Urinary bladder (tissue), 4 donors: Measurements from ENCODE around the gene YTHDF1. TPM values are rescaled to one million over a fixed set of nuclear protein-coding genes. Genes with fewer than 3 reads are reported as not detected.

Experiments
- DNase-seq: peaks from one replicate; pipeline ENCODE4 v3.0.0-alpha.2; 2015; ENCODE audit errors: extremely low spot score
- H3K27ac ChIP-seq: one replicate; pipeline ENCODE4 v1.5.1; 2013; ENCODE audit warnings: low read depth, mild to moderate bottlenecking, moderate library complexity
- H3K36me3 ChIP-seq: one replicate; pipeline ENCODE4 v1.6.1; 2013; ENCODE audit warnings: mild to moderate bottlenecking, moderate library complexity; ENCODE audit not compliant: insufficient read depth
- H3K4me1 ChIP-seq: one replicate; pipeline ENCODE4 v1.6.1; 2013; ENCODE audit warnings: mild to moderate bottlenecking, moderate library complexity; ENCODE audit not compliant: insufficient read depth
- H3K4me3 ChIP-seq: one replicate; pipeline ENCODE4 v1.5.1; 2013; ENCODE audit warnings: low read depth, low read length
- WGBS: extraction: QIAGEN DNeasy Blood & Tissue Kit; methylation state at CpG from one replicate; pipeline ENCODE4 v1.1.7; 2013; 5-methylcytosine and 5-hydroxymethylcytosine counted together
- polyA plus RNA-seq: library from polyadenylated mRNA; stranded (reverse); fragments of 200-250 nt; gene quantifications from one replicate; pipeline ENCODE4 v1.2.3, GENCODE V29; 2013
- total RNA-seq: library from RNA; depleted of rRNA; stranded (reverse); fragments of >200 nt; gene quantifications from one replicate; pipeline ENCODE4 v1.2.3, GENCODE V29; 2014
- donor health status: healthy with polysubstance abuse.
- donor health status: healthy.

Gene YTHDF1
- total and polyA plus RNA-seq, 2 donors: 16.7 to 24.0 TPM

DNA sequence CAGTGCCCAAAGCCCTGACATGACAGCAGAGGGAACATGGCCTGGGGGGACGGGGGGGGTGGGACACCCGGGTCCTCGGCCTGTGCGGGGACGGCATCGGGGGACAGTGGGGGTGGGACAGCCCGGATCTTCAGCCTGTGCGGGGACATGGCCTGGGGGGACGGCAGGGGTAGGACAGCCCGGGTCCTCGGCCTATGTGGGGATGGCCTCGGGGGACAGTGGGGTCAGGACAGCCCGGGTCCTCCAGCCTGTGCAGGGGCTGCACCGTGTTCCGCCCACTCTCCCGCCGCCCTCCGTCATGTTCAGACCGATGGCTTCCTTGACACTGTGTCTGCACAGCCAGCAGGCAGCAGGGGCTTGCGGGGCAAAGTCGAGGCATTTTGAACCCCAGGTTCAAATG lies 26.8 kb upstream of the YTHDF1 start:
- H3K4me3 ChIP-seq: no peak overlapping the region
- no peak overlapping the region for H3K27ac ChIP-seq
- DNase-seq: no peak
- WGBS: 90% methylated on average over 21 of the region's 21 CpGs
- no peaks in the 10 kb centered on the region for H3K4me1 ChIP-seq
- H3K36me3 ChIP-seq: no peaks in the 10 kb centered on the region

DNA sequence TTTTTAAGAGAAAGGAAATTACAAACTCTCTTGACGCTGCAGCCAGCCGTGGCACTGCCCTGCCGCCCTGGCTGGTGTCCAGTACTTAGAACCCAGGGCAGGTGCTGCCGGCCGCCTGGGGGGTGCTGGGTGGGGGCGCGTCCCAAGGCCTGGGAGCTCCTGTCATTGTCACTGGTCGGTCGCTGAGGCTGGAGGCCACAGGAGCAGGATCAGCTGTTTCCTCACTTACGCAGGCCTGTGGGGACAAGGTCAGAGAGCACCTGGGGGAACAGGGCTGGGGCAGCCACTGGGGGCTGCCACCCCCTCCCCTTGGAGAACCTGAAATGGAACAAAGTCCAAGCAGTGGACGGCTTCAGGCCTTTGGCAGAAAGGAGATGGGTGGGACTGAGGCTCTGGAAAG lies 25.3 kb upstream of the YTHDF1 start:
- Histone ChIP-seq H3K27ac (no peak overlapping the region), H3K4me3 (no peak overlapping the region), H3K4me1 (no peaks in the 10 kb centered on the region), H3K36me3 (no peaks in the 10 kb centered on the region)
- WGBS: 59% methylated on average over 11 of the region's 11 CpGs
- no peak for DNase-seq

DNA sequence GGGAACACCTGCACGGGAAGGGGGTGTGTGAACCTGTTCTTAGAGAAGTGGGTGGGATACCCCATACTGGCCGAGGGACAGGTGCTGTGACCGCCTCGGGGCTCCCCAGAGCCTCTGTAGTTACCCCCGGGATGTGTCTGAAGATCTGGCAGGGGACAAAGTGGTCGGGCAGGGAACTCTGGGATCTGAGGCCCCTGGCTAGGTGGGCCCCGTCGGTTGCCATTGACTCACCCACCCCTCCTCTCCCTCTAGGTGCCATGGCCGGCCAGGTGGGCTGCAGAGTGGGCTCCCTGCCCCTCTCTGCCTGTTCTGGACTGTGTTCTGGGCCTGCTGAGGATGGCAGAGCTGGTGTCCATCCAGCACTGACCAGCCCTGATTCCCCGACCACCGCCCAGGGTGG lies 24.1 kb upstream of the YTHDF1 start:
- DNase-seq: no peak

DNA sequence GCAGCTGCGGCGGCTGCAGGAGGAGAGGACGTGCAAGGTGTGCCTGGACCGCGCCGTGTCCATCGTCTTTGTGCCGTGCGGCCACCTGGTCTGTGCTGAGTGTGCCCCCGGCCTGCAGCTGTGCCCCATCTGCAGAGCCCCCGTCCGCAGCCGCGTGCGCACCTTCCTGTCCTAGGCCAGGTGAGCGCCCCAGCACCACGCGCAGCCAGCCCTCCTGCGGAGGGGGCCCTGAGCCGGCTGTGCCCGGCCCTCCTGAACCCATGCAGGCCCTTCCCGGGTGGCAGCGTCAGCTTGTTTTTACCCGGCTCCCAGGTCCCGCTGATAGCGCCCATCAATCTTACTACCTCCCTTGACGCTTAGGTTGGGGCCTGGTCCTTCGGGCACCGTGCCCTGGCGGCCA lies 23.5 kb upstream of the YTHDF1 start:
- DNase-seq: no peak
- 83% methylated on average over 30 of the region's 30 CpGs for WGBS
- no peak overlapping the region for H3K4me3 ChIP-seq
- H3K27ac ChIP-seq: no peak overlapping the region
- H3K4me1 ChIP-seq: no peaks in the 10 kb centered on the region
- no peaks in the 10 kb centered on the region for H3K36me3 ChIP-seq

More for the DNA sequence above, 24.1 kb upstream of the YTHDF1 start:
- Histone ChIP-seq H3K36me3 (no peaks in the 10 kb centered on the region), H3K27ac (no peak overlapping the region), H3K4me3 (no peak overlapping the region), H3K4me1 (no peaks in the 10 kb centered on the region)
- WGBS: 81% methylated on average over 11 of the region's 11 CpGs

DNA sequence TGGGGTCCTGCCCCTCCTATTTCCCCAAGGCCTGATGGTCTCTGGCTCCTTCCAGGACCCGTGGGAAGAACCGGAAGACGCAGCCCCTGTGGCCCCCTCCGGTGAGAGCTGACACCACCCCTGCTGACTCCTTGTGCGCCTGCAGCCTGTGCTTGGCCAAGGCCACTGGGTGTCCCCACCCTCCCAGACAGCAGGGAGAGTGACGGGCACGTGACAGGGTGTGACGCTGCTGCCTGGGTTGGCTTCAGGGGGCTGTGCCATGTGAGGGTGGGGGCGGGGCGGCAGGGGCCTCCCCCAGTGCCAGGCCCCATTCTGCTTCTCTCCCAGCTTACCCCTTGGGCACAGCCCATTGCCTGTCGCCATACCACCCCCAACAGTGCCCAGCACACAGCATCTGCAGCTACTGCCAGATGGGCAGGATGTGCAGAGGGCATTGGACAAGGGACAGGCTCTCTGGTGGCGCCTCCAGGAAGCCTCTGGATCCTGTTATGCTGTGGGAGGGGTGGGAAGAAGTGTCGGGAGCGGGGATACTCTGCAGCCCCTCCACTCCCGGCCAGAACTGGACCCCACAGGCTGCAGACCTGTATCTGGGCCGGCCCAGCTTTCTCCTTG lies 22.7 kb upstream of the YTHDF1 start:
- 48% methylated on average over 16 of the region's 16 CpGs for WGBS
- Histone ChIP-seq H3K4me3 (no peak overlapping the region), H3K36me3 (no peaks in the 10 kb centered on the region), H3K27ac (no peak overlapping the region), H3K4me1 (no peaks in the 10 kb centered on the region)
- no peak for DNase-seq

DNA sequence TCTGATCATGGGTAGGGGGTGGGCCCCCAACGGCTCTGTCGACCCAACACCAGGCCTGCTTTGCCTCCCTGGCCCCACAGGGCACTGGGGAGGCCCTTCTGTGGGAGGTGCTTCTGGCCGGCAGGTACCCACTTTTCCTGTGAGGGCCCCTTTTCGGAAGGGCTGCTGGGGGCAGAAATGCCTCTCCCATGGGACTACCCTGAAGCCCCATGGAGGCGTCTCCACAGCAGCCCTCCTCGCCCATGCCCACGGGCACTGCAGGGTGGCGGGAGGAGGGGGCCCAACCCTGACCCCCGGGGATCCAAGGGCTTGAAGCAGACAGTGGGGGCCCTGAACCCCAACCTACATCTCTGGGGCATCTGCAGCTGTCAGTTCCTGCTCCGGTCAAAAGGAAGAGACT lies 22.1 kb upstream of the YTHDF1 start:
- H3K4me1 ChIP-seq: no peaks in the 10 kb centered on the region
- H3K27ac ChIP-seq: no peak overlapping the region
- DNase-seq: no peak
- no peak overlapping the region for H3K4me3 ChIP-seq
- 71% methylated on average over 10 of the region's 10 CpGs for WGBS
- H3K36me3 ChIP-seq: no peaks in the 10 kb centered on the region

DNA sequence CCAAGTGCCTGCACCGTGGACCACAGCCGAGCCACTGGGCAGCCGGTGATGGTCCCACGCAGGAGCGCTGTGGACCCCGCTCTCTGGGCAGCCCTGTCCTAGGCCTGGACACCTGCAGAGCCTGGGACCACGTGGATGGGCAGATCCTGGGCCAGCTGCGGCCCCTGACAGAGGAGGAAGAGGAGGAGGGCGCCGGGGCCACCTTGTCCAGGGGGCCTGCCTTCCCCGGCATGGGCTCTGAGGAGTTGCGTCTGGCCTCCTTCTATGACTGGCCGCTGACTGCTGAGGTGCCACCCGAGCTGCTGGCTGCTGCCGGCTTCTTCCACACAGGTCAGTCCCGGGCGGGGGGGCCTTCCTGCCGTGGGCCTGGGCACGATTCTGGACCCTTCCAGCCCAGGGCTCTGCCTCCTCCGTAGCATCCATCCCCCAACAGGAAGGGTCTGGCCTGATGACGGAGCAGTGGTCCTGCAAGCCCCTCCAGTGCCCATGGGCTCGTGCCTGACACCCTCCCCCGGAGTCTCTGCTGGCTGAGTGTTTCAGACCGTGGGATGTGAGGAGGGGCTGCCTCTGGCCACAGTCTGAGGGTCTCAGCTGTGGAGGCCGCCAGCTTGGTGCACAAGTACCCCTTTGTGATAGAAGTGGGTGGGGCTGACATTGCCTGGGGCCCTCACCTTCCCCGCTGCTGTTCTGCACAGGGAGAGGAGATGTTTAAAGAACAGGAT lies 20.3 kb upstream of the YTHDF1 start:
- no peak overlapping the region for H3K4me3 ChIP-seq
- WGBS: 82% methylated on average over 26 of the region's 26 CpGs
- no peak for DNase-seq

DNA sequence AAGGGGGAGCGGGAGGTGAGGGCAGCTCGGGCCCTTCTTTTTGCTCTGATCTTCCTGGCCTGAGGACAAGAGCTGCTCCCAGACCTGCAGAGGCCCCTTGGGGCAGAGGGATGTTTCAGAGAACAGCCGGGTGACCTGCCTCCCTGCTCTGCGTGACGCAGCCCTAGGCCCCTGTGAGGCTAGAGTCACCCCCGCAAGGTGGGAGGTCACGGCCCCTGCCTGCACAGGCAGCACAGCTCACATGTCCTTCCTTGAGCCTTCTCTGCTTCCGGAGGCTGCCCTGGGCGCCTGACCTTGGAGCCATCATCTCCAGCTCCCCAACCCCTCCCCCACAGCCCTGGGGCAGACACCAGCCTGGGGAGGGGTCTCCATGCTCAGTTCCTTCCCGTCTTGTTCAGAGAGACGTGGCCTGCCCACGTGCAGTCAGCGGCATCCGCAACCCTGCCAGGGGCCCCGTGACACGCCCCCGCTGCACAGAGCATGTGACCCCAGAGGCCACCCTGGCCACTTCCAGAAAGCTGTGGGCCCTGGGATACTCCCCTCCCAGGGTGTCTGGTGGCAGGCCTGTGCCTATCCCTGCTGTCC lies 19.6 kb upstream of the YTHDF1 start, which contains the start of gene BIRC7:
BIRC7 (plus strand) TSS at position 507 of the 585 bp plus-strand sequence. CDS start 192 bp downstream, outside the sequence.
- Histone ChIP-seq H3K4me1 (no peaks in the 10 kb centered on the region), H3K27ac (no peak within 1 kb of the TSS), H3K36me3 (no peaks in the 10 kb centered on the region), H3K4me3 (no peak within 1 kb of the TSS)
- DNase-seq: no peak
- WGBS: 45% methylated on average over 17 of the region's 17 CpGs

More for the DNA sequence above, 20.3 kb upstream of the YTHDF1 start:
- Histone ChIP-seq H3K4me1 (no peaks in the 10 kb centered on the region), H3K36me3 (no peaks in the 10 kb centered on the region), H3K27ac (no peak overlapping the region)

DNA sequence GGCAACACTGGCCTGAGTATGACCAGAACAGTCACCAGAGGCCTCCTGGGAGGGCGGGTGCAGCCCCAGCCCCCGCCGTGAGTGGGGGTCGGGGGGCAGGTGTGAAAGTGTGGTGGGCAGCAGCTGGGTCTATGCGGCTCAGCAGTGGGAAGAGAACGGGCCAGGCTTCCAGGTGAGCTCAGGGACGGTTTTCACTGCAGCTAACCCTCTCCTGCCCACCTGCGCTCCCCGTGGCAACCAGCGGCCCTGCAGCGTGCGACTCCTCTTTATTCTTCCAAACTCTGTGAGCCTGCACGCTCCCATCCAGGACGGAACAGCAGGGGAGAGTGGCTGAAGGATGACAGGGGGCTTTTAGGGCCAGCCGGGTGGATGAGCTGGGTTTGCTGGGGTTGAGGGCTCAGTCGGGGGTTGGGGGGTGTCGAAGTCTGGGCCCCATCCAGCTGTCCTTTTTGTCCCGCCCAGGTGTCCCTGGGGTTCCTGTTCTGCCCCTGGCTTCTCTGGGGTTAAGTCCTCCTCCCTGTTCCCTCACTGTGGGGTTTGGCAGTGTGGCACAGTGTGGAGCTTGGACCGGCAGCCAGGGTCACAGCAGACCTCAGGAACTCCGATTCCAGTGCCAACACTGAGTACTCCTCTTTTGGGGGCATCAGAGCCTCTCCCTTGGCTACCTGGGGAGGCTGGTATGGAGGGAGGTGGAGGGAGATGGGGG lies 18.9 kb upstream of the YTHDF1 start:
- Histone ChIP-seq H3K27ac (no peak overlapping the region), H3K4me1 (no peaks in the 10 kb centered on the region), H3K36me3 (no peaks in the 10 kb centered on the region), H3K4me3 (no peak overlapping the region)
- 27% methylated on average over 20 of the region's 20 CpGs for WGBS
- no peak for DNase-seq

DNA sequence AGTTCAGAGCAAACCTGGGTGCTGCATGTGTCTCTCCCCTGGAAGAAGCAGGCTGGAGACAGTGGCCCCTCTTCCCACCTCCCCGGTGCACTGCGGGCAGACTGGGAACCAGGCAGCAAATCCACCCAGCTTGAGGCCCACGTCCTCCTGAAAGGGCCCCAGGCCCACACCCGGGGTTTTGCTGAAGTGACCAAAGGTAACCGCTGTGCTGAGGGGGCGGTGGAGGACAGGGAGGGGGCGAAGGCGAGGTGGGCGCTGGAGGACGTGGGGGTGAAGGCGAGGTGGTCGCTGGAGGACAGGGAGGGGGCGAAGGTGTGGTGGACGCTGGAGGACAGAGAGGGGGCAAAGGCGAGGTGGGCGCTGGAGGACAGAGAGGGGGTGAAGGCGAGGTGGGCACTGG lies 18.0 kb upstream of the YTHDF1 start:
- no peak for DNase-seq

DNA sequence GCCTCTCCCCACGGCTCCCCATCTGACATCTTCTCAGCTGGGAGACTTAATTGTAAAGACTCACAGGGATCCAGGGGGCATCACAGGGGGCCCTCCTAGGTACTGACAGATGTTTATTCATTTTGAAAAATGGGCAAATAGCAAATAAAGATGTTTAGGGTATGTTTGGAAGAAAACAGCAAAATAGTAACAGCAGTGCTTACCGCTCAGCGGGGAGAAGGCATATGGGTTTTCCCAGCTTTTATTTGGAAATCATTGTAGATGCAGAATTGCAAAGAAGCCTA lies 17.1 kb upstream of the YTHDF1 start:
- DNase-seq: no peak
- 93% methylated on average over 3 of the region's 3 CpGs for WGBS
- Histone ChIP-seq H3K36me3 (no peaks in the 10 kb centered on the region), H3K27ac (no peak overlapping the region), H3K4me3 (no peak overlapping the region), H3K4me1 (no peaks in the 10 kb centered on the region)

More for the DNA sequence above, 18.0 kb upstream of the YTHDF1 start:
- no peaks in the 10 kb centered on the region for H3K36me3 ChIP-seq
- WGBS: 86% methylated on average over 17 of the region's 17 CpGs
- H3K4me1 ChIP-seq: no peaks in the 10 kb centered on the region
- H3K27ac ChIP-seq: no peak overlapping the region
- H3K4me3 ChIP-seq: no peak overlapping the region

DNA sequence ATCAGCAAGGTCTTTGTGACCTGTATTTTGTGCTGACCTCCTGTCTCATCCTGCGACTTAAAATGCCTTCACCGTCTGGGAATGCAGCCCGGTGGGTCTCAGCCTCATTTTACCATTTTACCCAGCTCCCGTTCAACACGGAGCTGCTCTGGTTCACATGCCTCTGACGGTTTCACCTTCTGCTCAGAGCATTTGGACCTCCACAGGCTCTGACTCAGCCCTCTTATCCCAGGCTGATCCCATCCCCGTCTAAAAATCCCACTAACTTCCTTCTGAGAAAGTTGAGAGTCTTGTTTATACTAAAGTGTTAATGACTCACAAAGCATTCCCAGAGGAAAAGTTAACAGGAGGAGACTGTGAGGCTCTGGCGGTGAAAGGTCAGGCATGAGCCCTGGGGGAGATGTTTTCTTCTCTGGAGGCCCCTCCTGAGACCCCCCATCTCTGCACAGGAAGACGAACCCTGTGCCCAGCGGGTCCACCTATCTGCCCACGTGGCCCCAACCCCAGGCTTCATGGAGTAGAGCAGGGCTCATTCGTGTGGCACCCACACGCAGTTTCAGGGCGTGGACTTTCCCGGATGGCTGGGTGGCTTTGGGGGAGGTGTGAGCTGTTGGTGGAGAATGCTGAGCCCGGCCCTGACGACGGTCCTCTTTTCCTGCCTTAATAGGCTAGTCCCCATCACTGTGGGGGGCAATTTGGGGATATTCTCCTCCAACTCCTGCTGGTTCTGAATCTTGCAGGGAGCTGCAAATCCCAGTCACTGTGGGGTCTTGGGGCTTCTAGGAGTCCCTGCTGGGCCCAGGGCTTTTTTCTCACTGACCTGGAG lies 16.5 kb upstream of the YTHDF1 start:
- H3K27ac ChIP-seq: no peak overlapping the region
- no peaks in the 10 kb centered on the region for H3K4me1 ChIP-seq
- H3K36me3 ChIP-seq: no peaks in the 10 kb centered on the region
- WGBS: 46% methylated on average over 18 of the region's 18 CpGs
- no peak overlapping the region for H3K4me3 ChIP-seq
- DNase-seq: no peak

DNA sequence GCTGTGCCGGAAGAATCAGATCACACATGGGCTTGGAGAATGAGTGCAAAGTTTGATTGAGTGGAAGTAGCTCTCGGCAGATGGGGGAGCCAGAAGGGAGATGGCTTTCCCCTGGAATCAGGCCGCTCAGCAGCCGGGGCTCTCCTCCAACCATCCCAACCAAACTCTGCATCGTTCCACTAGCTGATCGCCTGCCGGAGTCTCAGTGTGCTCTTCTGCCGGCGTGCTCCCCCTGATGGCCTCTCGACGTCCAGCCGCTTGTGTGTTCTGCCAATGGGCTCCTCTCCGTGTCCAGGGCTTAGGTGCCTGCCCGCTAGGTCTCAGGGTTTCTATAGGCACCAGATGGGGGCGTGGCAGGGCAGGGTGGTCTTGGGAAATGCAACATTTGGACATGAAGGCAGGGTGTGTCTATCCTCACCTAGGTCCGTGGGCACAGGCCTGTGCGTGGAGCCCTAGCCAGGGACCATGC lies 14.9 kb upstream of the YTHDF1 start:
- DNase-seq: peak; percentile 64

More for the DNA sequence above, 14.9 kb upstream of the YTHDF1 start:
- no peaks in the 10 kb centered on the region for H3K36me3 ChIP-seq
- 14% methylated on average over 17 of the region's 17 CpGs for WGBS
- H3K4me3 ChIP-seq: no peak overlapping the region
- no peak overlapping the region for H3K27ac ChIP-seq
- H3K4me1 ChIP-seq: no peaks in the 10 kb centered on the region
